Measurements from ENCODE around the gene CREM.
A peak's percentile ranks its signal among the peaks of the same experiment; 100 is the strongest.
"Not testable (repeated sequence)": the region's sequence is repeated elsewhere in the genome, so short reads cannot be mapped to it uniquely, and the experiment has no call there.

The CREM gene

DNA sequence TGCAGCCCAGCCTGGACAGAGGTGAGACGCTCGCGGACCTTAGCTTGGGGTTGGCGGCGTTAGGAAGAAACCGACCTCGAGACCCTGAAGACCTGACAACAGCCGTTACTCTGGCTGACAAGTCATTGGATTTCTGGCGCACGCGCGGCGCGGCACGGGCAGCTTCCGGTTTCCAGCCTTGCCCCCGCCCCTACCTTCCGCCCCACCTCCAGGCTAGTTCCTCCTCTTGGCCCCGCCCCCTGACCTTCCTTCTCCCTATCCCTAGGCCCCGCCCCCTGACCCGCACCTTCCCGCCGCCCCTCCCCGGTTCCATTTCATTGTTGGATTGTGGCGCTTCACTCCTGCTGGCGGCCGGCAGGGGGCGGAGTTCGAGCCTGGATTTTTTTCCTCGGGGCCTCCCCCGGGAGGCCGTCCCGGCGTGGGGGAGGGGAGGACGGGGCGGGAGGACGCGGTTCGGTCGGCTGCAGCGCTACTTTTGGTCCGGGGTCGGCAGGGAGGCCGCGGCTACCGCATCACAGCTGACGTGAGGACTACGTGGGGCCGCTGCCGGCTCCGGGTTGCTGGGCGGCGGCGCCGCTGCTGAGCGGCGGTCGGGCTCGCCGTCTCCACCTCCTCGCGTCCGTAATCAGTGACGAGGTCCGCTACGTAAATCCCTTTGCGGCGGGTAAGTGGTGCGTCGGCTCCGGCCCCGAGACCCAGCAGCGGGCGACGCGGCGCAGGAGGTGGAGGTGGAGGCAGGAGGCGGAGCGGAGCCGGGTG, at the start of gene CREM:
Gene CREM (plus strand): TSS at position 317 of the 759 bp plus-strand sequence. CDS start 10,990 bp downstream, outside the sequence.
- peak; percentile 33 for DNase-seq

- DNase-seq: no peak
Measured at GRCh38 chr10:35079265-35079664, 47.4 kb upstream of the CREM start.

GRCh38 chr10:35079763-35080162, 46.9 kb upstream of the CREM start:
- no peak for DNase-seq

DNA sequence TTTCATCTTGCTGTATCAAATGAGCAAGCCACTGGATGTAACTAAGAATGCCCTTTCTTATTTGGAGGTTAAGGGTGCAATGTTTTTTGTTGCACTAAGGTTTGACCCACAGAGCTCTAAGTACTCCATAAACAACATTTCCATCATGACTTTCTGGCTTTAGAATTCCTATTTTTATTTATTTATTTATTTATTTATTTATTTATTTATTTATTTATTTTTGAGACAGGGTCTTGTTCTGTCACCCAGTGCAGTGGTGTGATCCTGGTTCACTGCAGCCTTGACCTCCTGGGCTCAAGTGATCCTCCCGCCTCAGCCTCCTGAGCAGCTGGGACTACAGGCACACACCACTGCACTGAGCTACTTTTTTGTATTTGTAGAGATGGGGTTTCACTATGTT, 46.4 kb upstream of the CREM start:
- not testable (repeated sequence) for DNase-seq

- no peak for DNase-seq
Measured at GRCh38 chr10:35083242-35083641, 43.4 kb upstream of the CREM start.

GRCh38 chr10:35089611-35090161, 37.0 kb upstream of the CREM start:
- DNase-seq: no peak

- peak; percentile 16 for DNase-seq
Measured at GRCh38 chr10:35090162-35090954, 36.3 kb upstream of the CREM start, which contains the start of gene CUL2. CUL2 (minus strand) TSS chr10:35090341; CDS start chr10:35071317, 19,024 bp downstream.

- DNase-seq: no peak
Measured at GRCh38 chr10:35091994-35092790, 34.5 kb upstream of the CREM start.

- DNase-seq: no peak
Measured at GRCh38 chr10:35092851-35093250, 33.8 kb upstream of the CREM start.

DNA sequence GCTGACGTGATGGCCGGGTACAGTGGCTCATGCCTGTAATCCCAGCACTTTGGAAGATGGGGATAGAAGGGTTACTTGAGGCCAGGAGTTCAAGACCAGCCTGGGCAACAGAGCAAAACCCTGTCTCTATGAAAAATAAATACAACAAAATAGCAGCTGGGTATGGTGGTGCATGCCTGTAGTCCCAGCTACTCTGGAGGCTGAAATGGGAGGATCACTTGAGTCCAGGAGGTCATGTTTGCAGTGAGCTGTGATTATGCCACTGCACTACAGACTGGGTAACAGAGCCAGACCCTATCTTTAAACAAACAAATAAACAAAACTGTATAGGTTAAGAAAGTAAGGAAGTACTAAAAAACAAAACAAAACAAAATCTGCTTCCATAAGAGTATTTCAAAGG, 30.3 kb upstream of the CREM start:
- DNase-seq: no peak

GRCh38 chr10:35097510-35097909, 29.1 kb upstream of the CREM start:
- no peak for DNase-seq

GRCh38 chr10:35103882-35104281, 22.8 kb upstream of the CREM start:
- DNase-seq: no peak

DNA sequence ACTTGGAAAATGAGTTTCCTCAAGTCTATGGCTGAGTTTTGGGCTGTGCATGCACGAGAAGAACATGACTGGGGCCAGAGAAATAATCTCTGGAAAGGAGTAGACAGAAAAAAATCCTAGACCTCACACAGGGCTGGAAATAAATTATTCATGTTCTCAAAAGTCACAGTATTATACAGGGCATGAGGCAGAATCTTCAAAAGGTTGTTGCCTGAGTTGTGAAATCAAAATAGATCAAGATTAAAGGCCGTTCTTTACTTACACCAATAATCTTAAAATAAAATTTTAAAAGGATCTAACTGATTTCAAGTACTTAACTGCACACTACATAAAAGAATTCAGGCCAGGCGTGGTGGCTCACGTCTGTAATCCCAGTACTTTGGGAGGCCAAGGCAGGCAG, 14.1 kb upstream of the CREM start:
- DNase-seq: no peak

GRCh38 chr10:35119378-35119777, 7.3 kb upstream of the CREM start:
- DNase-seq: no peak

- DNase-seq: no peak
Measured at GRCh38 chr10:35124540-35124939, 2.1 kb upstream of the CREM start.

- no peak for DNase-seq
Measured at GRCh38 chr10:35126062-35126529, 550 bp upstream of the CREM start.

- no peak for DNase-seq
Measured at GRCh38 chr10:35127289-35127891, 744 bp downstream of the CREM start.

- DNase-seq: no peak
Measured at GRCh38 chr10:35129185-35129674, 2.6 kb downstream of the CREM start.

DNA sequence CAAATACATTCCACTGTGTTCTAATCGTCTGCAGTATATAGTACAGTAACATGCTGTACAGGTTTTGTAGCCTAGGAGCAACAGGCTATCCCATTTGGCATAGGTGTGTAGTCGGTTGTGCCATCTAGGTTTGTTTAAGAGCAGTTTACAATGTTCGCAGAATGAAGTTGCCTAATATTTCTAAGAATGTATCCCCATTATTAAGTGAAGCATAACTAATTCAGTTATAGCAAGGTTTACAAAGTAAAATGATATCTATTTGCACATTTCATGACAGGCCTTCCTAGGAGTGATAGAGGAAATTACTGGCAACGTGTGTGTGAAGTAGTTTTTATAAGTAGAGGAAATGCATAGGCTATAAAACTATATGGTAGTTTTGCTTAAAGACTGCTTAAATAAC, 4.0 kb downstream of the CREM start:
- DNase-seq: no peak

GRCh38 chr10:35132727-35133126, 6.1 kb downstream of the CREM start:
- DNase-seq: no peak

- no peak for DNase-seq
Measured at GRCh38 chr10:35133586-35133985, 6.9 kb downstream of the CREM start.

GRCh38 chr10:35135861-35136260, 9.2 kb downstream of the CREM start:
- DNase-seq: no peak

All from NCI-H524 treated with DMSO at 0.1 percent for 48 hours (cell line).